Activated CD4-positive, alpha-beta T cell treated with anti-CD3 and anti-CD28 coated beads for 36 hours (primary cell): ENCODE data around the gene SLC6A6. TPM values are rescaled to one million over a fixed set of nuclear protein-coding genes. Genes with fewer than 3 reads are reported as not detected.

Source experiments
- ATAC-seq: fragments of 200-7000 bp; cut with Tn5 transposase; one replicate; pipeline ENCODE4 v1.10.0; 2021; ENCODE audit warnings: mild to moderate bottlenecking, moderate library complexity
- CTCF ChIA-PET: fragments of 350-600 bp; sonication (Branson Sonifier 250); formaldehyde crosslinking; loops from one replicate; lab custom pipeline; 2021; ENCODE audit warnings: antibody characterized with exemption; lab: Charles Lee
- POLR2A ChIA-PET: fragments of 350-600 bp; sonication (Branson Sonifier 250); formaldehyde crosslinking; loops from one replicate; lab custom pipeline; 2021; ENCODE audit warnings: antibody characterized with exemption, inconsistent platforms; lab: Charles Lee
- DNase-seq: peaks from one replicate; pipeline ENCODE4 v3.0.0-alpha.2; 2020
- H3K27ac Mint-ChIP-seq: one replicate; pipeline ENCODE4 v1.8.0; 2021; ENCODE audit warnings: mixed read lengths
- H3K27me3 Mint-ChIP-seq: one replicate; pipeline ENCODE4 v1.8.0; 2021; ENCODE audit warnings: mixed read lengths
- H3K36me3 Mint-ChIP-seq: one replicate; pipeline ENCODE4 v1.8.0; 2021; ENCODE audit warnings: low read depth, mixed read lengths
- H3K4me1 Mint-ChIP-seq: one replicate; pipeline ENCODE4 v1.8.0; 2021; ENCODE audit warnings: mixed read lengths
- H3K4me3 Mint-ChIP-seq: one replicate; pipeline ENCODE4 v1.8.0; 2021; ENCODE audit warnings: mild to moderate bottlenecking, moderate library complexity, mixed read lengths
- H3K9me3 Mint-ChIP-seq: one replicate; pipeline ENCODE4 v1.8.0; 2021; ENCODE audit warnings: low read depth, mixed read lengths
- intact Hi-C, 2 experiments: fragments of 100-400 bp; cut with DNase I in 1 of 2; cut with micrococcal nuclease in 1 of 2; formaldehyde crosslinking; loops; one replicate each; pipeline versions ENCODE4 v1.14.2 to v1.15.1; 2022 to 2024; cut with DNase I, micrococcal nuclease
- total RNA-seq, 2 experiments: library from RNA; stranded (reverse); gene quantifications; one replicate each; pipeline ENCODE4 v1.2.3, GENCODE V29; 2021

Gene SLC6A6
- total RNA-seq, 2 experiments from 2014 or later, result 51.7 to 54.2 TPM

DNA sequence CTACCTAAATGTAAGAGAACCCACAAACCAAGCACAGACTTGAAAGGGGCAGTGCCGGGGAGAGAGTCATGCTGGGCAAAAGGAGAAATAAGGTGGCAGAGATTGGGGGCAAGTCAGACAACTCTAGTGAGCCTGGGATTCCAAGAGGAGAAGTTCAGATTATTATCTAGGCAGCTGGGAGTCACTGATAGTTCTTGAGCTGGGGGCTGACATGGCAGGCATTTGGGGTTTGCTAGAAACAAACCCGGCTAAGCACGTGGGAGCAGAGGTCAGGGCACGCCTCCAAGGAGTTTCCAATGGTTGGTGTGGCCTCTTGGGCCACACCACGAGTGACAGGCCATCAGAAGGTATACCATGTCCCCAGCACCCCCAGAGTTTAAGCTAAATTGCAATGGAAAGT, 27.6 kb downstream of the SLC6A6 start:
- peaks cover 11% of the 10 kb centered on the region for H3K36me3 Mint-ChIP-seq
- H3K4me1 Mint-ChIP-seq, result peaks cover 95% of the 10 kb centered on the region
- DNase-seq (no peak), ATAC-seq (no peak)
- no peak overlapping the region for H3K4me3 Mint-ChIP-seq
- H3K9me3 Mint-ChIP-seq, result no peaks in the 10 kb centered on the region
- CTCF ChIA-PET, result no interaction called here
- no peaks in the 10 kb centered on the region for H3K27me3 Mint-ChIP-seq
- intact Hi-C loops, result loop anchor here in 1 of 2 experiments (5.0 to 10.0 kb wide), 2 partner anchors 1358 to 1415 kb away; partner anchors contain the start of gene IQSEC1
- POLR2A ChIA-PET, result interaction anchor here (2.5 kb wide), 1 partner anchor 27 kb away, joined by 16 read pairs; the partner anchor contains the start of gene SLC6A6
- peak overlapping the region; percentile 90 for H3K27ac Mint-ChIP-seq

GRCh38 chr3:14430706-14431451, 28.5 kb downstream of the SLC6A6 start:
- Mint-ChIP-seq H3K4me3 (peak overlapping the region; percentile 63), H3K27me3 (no peaks in the 10 kb centered on the region), H3K36me3 (peaks cover 10% of the 10 kb centered on the region), H3K4me1 (peaks cover 94% of the 10 kb centered on the region), H3K27ac (peak overlapping the region; percentile 96), H3K9me3 (no peaks in the 10 kb centered on the region)
- no peak for ATAC-seq
- ChIA-PET CTCF (interaction anchor here (0.6 to 1.2 kb wide), 3 partner anchors 15 to 55 kb away, joined by 3 to 4 read pairs (median 3); no protein-coding TSS in a partner anchor), POLR2A (interaction anchor here (1.3 to 2.5 kb wide), 2 partner anchors 28 to 32 kb away, joined by 5 to 16 read pairs; partner anchors contain the start of gene SLC6A6)
- intact Hi-C loops, result loop anchor here in 1 of 2 experiments (5.0 to 10.0 kb wide), 2 partner anchors 1359 to 1416 kb away; partner anchors contain the start of gene IQSEC1
- no peak for DNase-seq

GRCh38 chr3:14431452-14431916, 29.1 kb downstream of the SLC6A6 start:
- H3K4me3 Mint-ChIP-seq, result peak overlapping the region; percentile 63
- peaks cover 10% of the 10 kb centered on the region for H3K36me3 Mint-ChIP-seq
- H3K4me1 Mint-ChIP-seq, result peaks cover 88% of the 10 kb centered on the region
- POLR2A ChIA-PET, result interaction anchor here (0.8 to 2.5 kb wide), 5 partner anchors 26 to 307 kb away, joined by 3 to 16 read pairs (median 4); partner anchors contain the start of genes CHCHD4, SLC6A6 and TMEM43
- CTCF ChIA-PET, result interaction anchor here (0.6 to 1.5 kb wide), 5 partner anchors 16 to 55 kb away, joined by 3 to 5 read pairs (median 4); partner anchors contain the start of gene SLC6A6
- ATAC-seq, result peak; percentile 13
- intact Hi-C loops, result loop anchor here in 1 of 2 experiments (5.0 to 10.0 kb wide), 2 partner anchors 1359 to 1417 kb away; partner anchors contain the start of gene IQSEC1
- no peaks in the 10 kb centered on the region for H3K27me3 Mint-ChIP-seq
- no peak for DNase-seq
- no peaks in the 10 kb centered on the region for H3K9me3 Mint-ChIP-seq
- H3K27ac Mint-ChIP-seq, result peak overlapping the region; percentile 96

DNA sequence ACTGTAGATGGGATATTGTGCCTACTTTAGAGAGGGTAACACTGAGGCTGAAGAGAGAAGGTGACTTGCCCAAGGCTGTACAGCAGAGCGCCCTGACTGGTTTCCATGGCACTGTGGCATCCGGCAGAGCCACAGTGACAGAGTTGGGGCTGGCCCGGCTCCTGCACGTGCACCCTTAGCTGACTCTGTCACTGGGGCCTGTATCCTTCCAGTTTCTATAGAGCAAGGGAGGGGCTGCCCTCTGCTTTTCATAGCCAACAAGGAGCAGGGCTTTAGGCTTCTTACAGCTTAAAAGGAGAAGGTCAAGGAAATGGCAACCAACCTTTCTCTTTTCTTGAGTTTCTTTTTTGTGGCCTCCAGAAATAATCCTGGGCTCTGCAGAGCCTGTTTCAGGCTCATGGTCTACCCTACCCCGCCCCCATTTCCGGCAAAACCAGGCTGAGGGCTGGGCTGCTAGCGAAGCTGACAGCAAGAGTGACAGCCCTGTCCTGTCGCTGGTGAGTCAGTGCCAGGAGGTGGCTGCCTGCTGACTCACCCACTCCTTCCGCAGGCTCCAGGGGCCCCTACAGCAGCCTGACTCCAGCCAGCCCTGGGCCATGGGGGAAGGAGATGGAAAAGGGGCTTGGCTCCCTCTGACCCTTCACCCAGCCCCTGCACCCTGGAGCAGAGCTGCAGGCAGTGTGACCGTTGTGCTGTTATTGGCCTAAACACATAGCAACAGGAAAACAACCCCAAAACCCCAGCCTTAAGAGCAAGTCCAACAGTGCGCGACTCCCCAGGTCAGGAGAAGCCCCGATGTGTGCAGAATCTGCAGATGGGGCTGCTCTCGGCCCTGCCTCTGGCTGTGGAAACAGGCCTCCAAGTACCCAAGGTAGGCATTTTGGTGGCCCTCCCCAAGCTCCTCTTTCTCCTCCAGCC, 29.8 kb downstream of the SLC6A6 start:
- Mint-ChIP-seq H3K4me3 (peak overlapping the region; percentile 63), H3K27me3 (no peaks in the 10 kb centered on the region), H3K36me3 (peaks cover 14% of the 10 kb centered on the region), H3K9me3 (no peaks in the 10 kb centered on the region), H3K4me1 (peaks cover 86% of the 10 kb centered on the region), H3K27ac (peak overlapping the region; percentile 96)
- intact Hi-C loops, result loop anchor here (1.0 to 10.0 kb wide), 9 partner anchors 26 to 1417 kb away; partner anchors contain the start of genes CHCHD4 (in 2 of the 2), SLC6A6 (in 2 of the 2), CCDC174 (in 1 of the 2) and IQSEC1 (in 1 of the 2)
- peak; percentile 88 for ATAC-seq
- ChIA-PET CTCF (interaction anchor here (0.6 to 1.5 kb wide), 7 partner anchors 17 to 307 kb away, joined by 3 to 5 read pairs (median 4); partner anchors contain the start of genes CHCHD4, SLC6A6 and TMEM43), POLR2A (interaction anchor here (0.6 to 2.5 kb wide), 6 partner anchors 26 to 1904 kb away, joined by 3 to 16 read pairs (median 4); partner anchors contain the start of genes CHCHD4, SLC6A6 and TMEM43)
- peak; percentile 97 for DNase-seq

DNA sequence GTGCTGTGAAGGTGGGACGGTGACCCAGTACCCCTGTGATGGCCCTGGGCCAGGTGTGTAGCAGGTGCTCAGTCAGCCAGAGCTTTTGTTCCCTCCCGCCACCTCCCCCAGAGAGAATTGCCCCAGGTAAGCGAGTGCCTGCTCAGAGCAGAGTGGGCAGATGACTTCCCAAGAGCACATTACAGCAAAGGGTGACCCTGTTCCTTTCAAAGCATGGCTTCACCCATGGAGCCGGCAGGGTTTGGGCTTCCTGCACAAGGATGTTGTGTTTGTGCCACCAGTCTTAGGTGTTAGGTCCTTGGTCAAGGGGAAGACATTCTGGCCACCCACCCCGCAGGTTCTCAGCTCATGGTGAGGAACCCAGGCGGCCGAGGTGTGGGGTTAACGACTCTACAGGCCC, 30.7 kb downstream of the SLC6A6 start:
- DNase-seq (no peak), ATAC-seq (no peak)
- intact Hi-C loops, result loop anchor here in 1 of 2 experiments (5.0 to 10.0 kb wide), 2 partner anchors 1361 to 1418 kb away; partner anchors contain the start of gene IQSEC1
- H3K9me3 Mint-ChIP-seq, result no peaks in the 10 kb centered on the region
- ChIA-PET POLR2A (no interaction called here), CTCF (interaction anchor here (0.6 to 1.6 kb wide), 2 partner anchors 26 to 308 kb away, joined by 3 to 5 read pairs; partner anchors contain the start of genes CHCHD4 and TMEM43)
- H3K4me1 Mint-ChIP-seq, result peaks cover 77% of the 10 kb centered on the region
- H3K27ac Mint-ChIP-seq, result peak overlapping the region; percentile 96
- H3K4me3 Mint-ChIP-seq, result peak overlapping the region; percentile 63
- peaks cover 14% of the 10 kb centered on the region for H3K36me3 Mint-ChIP-seq
- no peaks in the 10 kb centered on the region for H3K27me3 Mint-ChIP-seq

GRCh38 chr3:14434126-14434497, 31.7 kb downstream of the SLC6A6 start:
- H3K4me1 Mint-ChIP-seq, result peaks cover 68% of the 10 kb centered on the region
- peak overlapping the region; percentile 48 for H3K4me3 Mint-ChIP-seq
- POLR2A ChIA-PET, result no interaction called here
- H3K27ac Mint-ChIP-seq, result peak overlapping the region; percentile 91
- DNase-seq (peak; percentile 50), ATAC-seq (no peak)
- CTCF ChIA-PET, result interaction anchor here (0.6 to 1.6 kb wide), 4 partner anchors 8 to 176 kb away, joined by 3 to 5 read pairs (median 3); no protein-coding TSS in a partner anchor
- intact Hi-C loops, result loop anchor here in 1 of 2 experiments (5.0 to 10.0 kb wide), 2 partner anchors 1362 to 1419 kb away; partner anchors contain the start of gene IQSEC1
- H3K27me3 Mint-ChIP-seq, result no peaks in the 10 kb centered on the region
- no peaks in the 10 kb centered on the region for H3K9me3 Mint-ChIP-seq
- peaks cover 14% of the 10 kb centered on the region for H3K36me3 Mint-ChIP-seq

DNA sequence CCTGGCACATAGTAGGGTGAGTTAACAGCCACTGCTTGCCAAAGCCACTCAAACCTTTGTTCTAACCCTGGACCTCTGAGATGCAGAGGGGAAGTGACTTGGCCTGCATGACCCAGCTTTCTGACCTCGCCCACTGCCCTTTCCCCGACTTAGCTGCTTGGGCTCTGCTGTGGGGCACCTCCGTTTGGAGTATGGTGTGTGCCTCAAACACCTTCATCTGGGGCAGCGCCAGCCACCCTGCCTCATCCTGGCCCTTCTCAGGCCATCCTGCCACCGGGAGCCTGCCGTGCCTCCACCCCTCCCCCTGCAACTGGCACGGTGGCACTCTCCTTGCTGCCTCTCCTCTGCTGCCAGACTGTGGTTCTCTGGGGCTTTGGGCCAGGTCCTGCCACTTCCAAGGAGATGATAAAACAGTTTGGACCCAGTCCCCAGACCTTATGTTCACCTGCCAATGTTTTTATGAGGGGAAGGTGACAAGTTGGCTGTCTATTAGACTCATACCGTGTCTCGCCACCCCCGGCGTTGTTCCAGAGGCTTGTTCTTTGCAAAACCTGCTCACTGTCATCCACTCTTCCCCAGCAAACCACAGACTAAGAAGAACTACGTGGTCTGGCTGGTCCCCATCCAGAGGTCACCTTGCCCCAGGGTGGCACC, 32.2 kb downstream of the SLC6A6 start:
- intact Hi-C loops, result loop anchor here in 1 of 2 experiments (5.0 to 10.0 kb wide), 2 partner anchors 1362 to 1420 kb away; partner anchors contain the start of gene IQSEC1
- ChIA-PET CTCF (interaction anchor here (0.6 to 1.6 kb wide), 3 partner anchors 24 to 176 kb away, joined by 3 to 5 read pairs (median 3); no protein-coding TSS in a partner anchor), POLR2A (no interaction called here)
- no peak for ATAC-seq
- peak; percentile 37 for DNase-seq
- Mint-ChIP-seq H3K36me3 (peaks cover 11% of the 10 kb centered on the region), H3K4me1 (peaks cover 67% of the 10 kb centered on the region), H3K9me3 (no peaks in the 10 kb centered on the region), H3K4me3 (peak overlapping the region; percentile 13), H3K27me3 (no peaks in the 10 kb centered on the region), H3K27ac (peak overlapping the region; percentile 91)

GRCh38 chr3:14435175-14436014, 33.0 kb downstream of the SLC6A6 start:
- no peak for ATAC-seq
- no peak for DNase-seq
- Mint-ChIP-seq H3K27ac (peak overlapping the region; percentile 91), H3K36me3 (peaks cover 10% of the 10 kb centered on the region), H3K27me3 (no peaks in the 10 kb centered on the region), H3K4me3 (no peak overlapping the region), H3K9me3 (no peaks in the 10 kb centered on the region), H3K4me1 (peaks cover 65% of the 10 kb centered on the region)
- ChIA-PET CTCF (interaction anchor here (0.7 kb wide), 1 partner anchor 1698 kb away, joined by 3 read pairs; no protein-coding TSS in a partner anchor), POLR2A (interaction anchor here (0.6 kb wide), 1 partner anchor 31 kb away, joined by 3 read pairs; no protein-coding TSS in a partner anchor)
- intact Hi-C loops, result loop anchor here in 1 of 2 experiments (10.0 kb wide), 1 partner anchor 1421 kb away; no protein-coding TSS in a partner anchor

DNA sequence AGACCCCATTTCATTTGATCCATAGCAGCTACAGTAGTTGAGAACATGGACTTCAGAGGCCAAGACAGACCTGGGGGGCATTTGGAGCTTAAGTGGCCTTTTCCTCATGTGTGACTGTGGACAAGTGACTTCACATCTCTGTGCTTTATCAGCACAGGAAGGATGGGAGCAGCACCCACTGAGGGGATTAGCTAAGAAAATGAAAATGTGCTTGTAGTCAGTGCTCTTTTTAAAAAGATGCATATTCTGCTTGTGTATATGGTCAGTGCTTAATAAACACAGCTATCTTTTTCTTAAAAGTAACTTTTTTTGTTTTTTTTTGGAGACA, 34.5 kb downstream of the SLC6A6 start:
- peaks cover 12% of the 10 kb centered on the region for H3K36me3 Mint-ChIP-seq
- intact Hi-C loops, result loop anchor here in 1 of 2 experiments (10.0 kb wide), 1 partner anchor 1422 kb away; no protein-coding TSS in a partner anchor
- no peaks in the 10 kb centered on the region for H3K27me3 Mint-ChIP-seq
- DNase-seq (no peak), ATAC-seq (no peak)
- POLR2A ChIA-PET, result no interaction called here
- peaks cover 51% of the 10 kb centered on the region for H3K4me1 Mint-ChIP-seq
- H3K9me3 Mint-ChIP-seq, result no peaks in the 10 kb centered on the region
- H3K4me3 Mint-ChIP-seq, result no peak overlapping the region
- CTCF ChIA-PET, result interaction anchor here (0.6 to 0.9 kb wide), 3 partner anchors 10 to 26 kb away, joined by 3 read pairs; no protein-coding TSS in a partner anchor
- peak overlapping the region; percentile 67 for H3K27ac Mint-ChIP-seq
